ENCODE measurements around the gene OCA2. TPM values are rescaled to one million over a fixed set of nuclear protein-coding genes. Genes with fewer than 3 reads are reported as not detected.

The OCA2 gene
- total and polyA plus RNA-seq, 4 donors: 0.49 to 23.0 (median 2.3) TPM

GRCh38 chr15:27935328-27935727, 163.8 kb downstream of the OCA2 start:
- ATAC-seq (ENCODE audit: insufficient read depth, low FRiP score): no peak
- H3K4me3 ChIP-seq: no peak overlapping the region
- peaks cover 0 to 14% (median 3%) of the 10 kb centered on the region in 4 donors for H3K9me3 ChIP-seq (ENCODE audit: control insufficient read depth in 4 of 4, insufficient read depth in 3 of 4, low read length in 3 of 4)
- TF ChIP-seq CTCF (IDR thresholded peaks at IDR 0.05; ENCODE audit: control extremely low read depth, extremely low read depth): no peak
- no peak overlapping the region for H3K9ac ChIP-seq (ENCODE audit: insufficient read depth in 1 of 2, low read length in 2 of 2)
- H3K27me3 ChIP-seq (ENCODE audit: control insufficient read depth in 3 of 3, insufficient read depth in 3 of 3, low read length in 2 of 3): peaks cover 0 to 4% (median 0%) of the 10 kb centered on the region in 3 donors
- no peaks in the 10 kb centered on the region for H3K4me1 ChIP-seq (ENCODE audit: control insufficient read depth in 5 of 5, insufficient read depth in 5 of 5, low read length in 5 of 5)
- H3K27ac ChIP-seq (ENCODE audit: low read depth in 1 of 2, low read length in 1 of 2): no peak overlapping the region
- peaks cover 0 to 3% (median 0%) of the 10 kb centered on the region in 4 donors for H3K36me3 ChIP-seq (ENCODE audit: control insufficient read depth in 4 of 4, insufficient read depth in 4 of 4, low read length in 4 of 4)
- DNase-seq: no peak
- 69 to 82% methylated on average over 4 of the region's 4 CpGs for WGBS, 2 donors

GRCh38 chr15:27934782-27935181, 164.3 kb downstream of the OCA2 start:
- H3K27me3 ChIP-seq (ENCODE audit: control insufficient read depth in 3 of 3, insufficient read depth in 3 of 3, low read length in 2 of 3): peaks cover 0 to 4% (median 0%) of the 10 kb centered on the region in 3 donors
- WGBS, 2 donors: 64 to 79% methylated on average over 9 of the region's 9 CpGs

GRCh38 chr15:27933562-27933961, 165.6 kb downstream of the OCA2 start:
- 94 to 95% methylated on average over 6 of the region's 6 CpGs for WGBS, 2 donors
- Histone ChIP-seq H3K4me3 (no peak overlapping the region), H3K36me3 (ENCODE audit: control insufficient read depth in 4 of 4, insufficient read depth in 4 of 4, low read length in 4 of 4) (peaks cover 0 to 3% (median 1%) of the 10 kb centered on the region in 4 donors), H3K27ac (ENCODE audit: low read depth in 1 of 2, low read length in 1 of 2) (no peak overlapping the region), H3K9me3 (ENCODE audit: control insufficient read depth in 4 of 4, insufficient read depth in 3 of 4, low read length in 3 of 4) (peaks cover 0 to 11% (median 3%) of the 10 kb centered on the region in 4 donors), H3K4me1 (ENCODE audit: control insufficient read depth in 5 of 5, insufficient read depth in 5 of 5, low read length in 5 of 5) (no peaks in the 10 kb centered on the region), H3K27me3 (ENCODE audit: control insufficient read depth in 3 of 3, insufficient read depth in 3 of 3, low read length in 2 of 3) (peaks cover 0 to 4% (median 0%) of the 10 kb centered on the region in 3 donors), H3K9ac (ENCODE audit: insufficient read depth in 1 of 2, low read length in 2 of 2) (no peak overlapping the region)
- TF ChIP-seq CTCF (IDR thresholded peaks at IDR 0.05; ENCODE audit: control extremely low read depth, extremely low read depth): no peak
- DNase-seq (no peak), ATAC-seq (ENCODE audit: insufficient read depth, low FRiP score) (no peak)

More at GRCh38 chr15:27934782-27935181, 164.3 kb downstream of the OCA2 start:
- Histone ChIP-seq H3K4me3 (no peak overlapping the region), H3K36me3 (ENCODE audit: control insufficient read depth in 4 of 4, insufficient read depth in 4 of 4, low read length in 4 of 4) (peaks cover 0 to 3% (median 1%) of the 10 kb centered on the region in 4 donors), H3K9ac (ENCODE audit: insufficient read depth in 1 of 2, low read length in 2 of 2) (no peak overlapping the region), H3K4me1 (ENCODE audit: control insufficient read depth in 5 of 5, insufficient read depth in 5 of 5, low read length in 5 of 5) (no peaks in the 10 kb centered on the region), H3K9me3 (ENCODE audit: control insufficient read depth in 4 of 4, insufficient read depth in 3 of 4, low read length in 3 of 4) (peaks cover 0 to 14% (median 3%) of the 10 kb centered on the region in 4 donors), H3K27ac (ENCODE audit: low read depth in 1 of 2, low read length in 1 of 2) (no peak overlapping the region)
- no peak for DNase-seq
- TF ChIP-seq CTCF (IDR thresholded peaks at IDR 0.05; ENCODE audit: control extremely low read depth, extremely low read depth): no peak
- ATAC-seq (ENCODE audit: insufficient read depth, low FRiP score): no peak

- no peak overlapping the region for H3K4me3 ChIP-seq
- no peak for ATAC-seq (ENCODE audit: insufficient read depth, low FRiP score)
- 90 to 91% methylated on average over 3 of the region's 3 CpGs for WGBS, 2 donors
Measured at GRCh38 chr15:27932600-27932999, 166.5 kb downstream of the OCA2 start.

More at GRCh38 chr15:27932600-27932999, 166.5 kb downstream of the OCA2 start:
- H3K9me3 ChIP-seq (ENCODE audit: control insufficient read depth in 4 of 4, insufficient read depth in 3 of 4, low read length in 3 of 4): peaks cover 0 to 11% (median 3%) of the 10 kb centered on the region in 4 donors
- peaks cover 0 to 4% (median 0%) of the 10 kb centered on the region in 3 donors for H3K27me3 ChIP-seq (ENCODE audit: control insufficient read depth in 3 of 3, insufficient read depth in 3 of 3, low read length in 2 of 3)
- no peak overlapping the region for H3K9ac ChIP-seq (ENCODE audit: insufficient read depth in 1 of 2, low read length in 2 of 2)
- DNase-seq: no peak
- no peak for TF ChIP-seq CTCF (IDR thresholded peaks at IDR 0.05; ENCODE audit: control extremely low read depth, extremely low read depth)
- no peaks in the 10 kb centered on the region for H3K4me1 ChIP-seq (ENCODE audit: control insufficient read depth in 5 of 5, insufficient read depth in 5 of 5, low read length in 5 of 5)
- H3K36me3 ChIP-seq (ENCODE audit: control insufficient read depth in 4 of 4, insufficient read depth in 4 of 4, low read length in 4 of 4): peaks cover 0 to 3% (median 1%) of the 10 kb centered on the region in 4 donors
- H3K27ac ChIP-seq (ENCODE audit: low read depth in 1 of 2, low read length in 1 of 2): no peak overlapping the region

Data from lung (tissue), 12 donors.